Prostate gland (tissue), 2 donors: ENCODE data around the gene RABGEF1.

Source experiments
- POLR2AphosphoS5 ChIP-seq: sonication (generic); formaldehyde crosslinking; IDR thresholded peaks from one replicate; pipeline ENCODE4 v1.6.1; 2017; ENCODE audit warnings: antibody characterized with exemption
- TF ChIP-seq, protein P1 (sequence below), 4 experiments: fragments of 200-600 bp in 2 of 4; fragments of 450-650 bp in 2 of 4; sonication (generic) in 2 of 4; IDR thresholded peaks; 1 replicate in 3 of 4; 2 replicates in 1 of 4; pipeline ENCODE4 v1.5.1; 2016 to 2019; ENCODE audit warnings: antibody characterized with exemption in 4 of 4, mild to moderate bottlenecking in 2 of 4, moderate library complexity in 2 of 4

DNA sequence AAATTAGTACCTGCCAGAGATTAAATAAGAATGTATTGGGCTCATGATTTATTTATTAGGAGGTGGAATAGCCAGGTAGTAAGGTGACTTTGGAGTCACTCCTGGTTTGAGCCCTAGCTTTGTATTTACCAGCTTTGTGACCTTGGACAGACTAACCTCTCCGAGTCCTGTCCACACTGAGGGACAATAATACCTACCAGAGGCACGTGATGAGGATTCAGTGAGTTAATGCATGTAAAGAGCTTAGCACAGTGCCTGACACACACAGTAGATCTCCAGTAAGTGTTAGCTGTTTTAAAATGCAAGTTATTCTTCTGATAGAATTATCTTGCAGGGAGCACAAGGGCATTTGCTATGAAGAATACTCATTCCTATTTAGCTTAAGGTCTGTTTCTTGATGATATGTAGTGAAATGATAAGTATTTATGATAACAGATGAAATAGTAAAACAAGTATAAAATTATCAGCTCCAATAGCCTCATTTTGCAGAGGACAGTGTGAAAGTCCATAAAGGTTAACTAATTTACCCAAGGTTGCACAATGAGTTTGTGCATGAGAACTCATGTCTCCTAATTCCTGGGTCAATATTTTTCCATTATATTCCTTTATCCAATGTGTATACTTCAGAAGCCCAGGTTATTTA is 36.4 kb downstream of the RABGEF1 start:
- TF ChIP-seq POLR2AphosphoS5: no peak
- TF ChIP-seq, protein P1, sequence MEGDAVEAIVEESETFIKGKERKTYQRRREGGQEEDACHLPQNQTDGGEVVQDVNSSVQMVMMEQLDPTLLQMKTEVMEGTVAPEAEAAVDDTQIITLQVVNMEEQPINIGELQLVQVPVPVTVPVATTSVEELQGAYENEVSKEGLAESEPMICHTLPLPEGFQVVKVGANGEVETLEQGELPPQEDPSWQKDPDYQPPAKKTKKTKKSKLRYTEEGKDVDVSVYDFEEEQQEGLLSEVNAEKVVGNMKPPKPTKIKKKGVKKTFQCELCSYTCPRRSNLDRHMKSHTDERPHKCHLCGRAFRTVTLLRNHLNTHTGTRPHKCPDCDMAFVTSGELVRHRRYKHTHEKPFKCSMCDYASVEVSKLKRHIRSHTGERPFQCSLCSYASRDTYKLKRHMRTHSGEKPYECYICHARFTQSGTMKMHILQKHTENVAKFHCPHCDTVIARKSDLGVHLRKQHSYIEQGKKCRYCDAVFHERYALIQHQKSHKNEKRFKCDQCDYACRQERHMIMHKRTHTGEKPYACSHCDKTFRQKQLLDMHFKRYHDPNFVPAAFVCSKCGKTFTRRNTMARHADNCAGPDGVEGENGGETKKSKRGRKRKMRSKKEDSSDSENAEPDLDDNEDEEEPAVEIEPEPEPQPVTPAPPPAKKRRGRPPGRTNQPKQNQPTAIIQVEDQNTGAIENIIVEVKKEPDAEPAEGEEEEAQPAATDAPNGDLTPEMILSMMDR (IDR thresholded peaks at IDR 0.05): no peak
